KMS-11 (cell line): ENCODE results near the gene KLC4.

Experiments
- H2AFZ ChIP-seq: fragments of 200-600 bp; sonication (generic); 2 replicates; pipeline ENCODE4 v1.6.1; 2016; ENCODE audit warnings: antibody characterized with exemption, mixed run types, low read depth
- H3K27ac ChIP-seq: fragments of 200-600 bp; sonication (generic); 2 replicates; pipeline ENCODE4 v1.6.1; 2016; ENCODE audit warnings: mild to moderate bottlenecking, mixed run types
- H3K27me3 ChIP-seq: fragments of 200-600 bp; sonication (generic); 2 replicates; pipeline ENCODE4 v1.6.1; 2017; ENCODE audit warnings: mild to moderate bottlenecking, low read depth, mixed run types, moderate library complexity; ENCODE audit not compliant: insufficient read depth
- H3K36me3 ChIP-seq: fragments of 200-600 bp; sonication (generic); 2 replicates; pipeline ENCODE4 v1.6.1; 2017; ENCODE audit warnings: mild to moderate bottlenecking, mixed run types; ENCODE audit not compliant: insufficient read depth
- H3K4me1 ChIP-seq: fragments of 200-600 bp; sonication (generic); 2 replicates; pipeline ENCODE4 v1.6.1; 2016; ENCODE audit warnings: mild to moderate bottlenecking, low read depth, mixed run types; ENCODE audit not compliant: poor library complexity, severe bottlenecking
- H3K4me2 ChIP-seq: fragments of 200-600 bp; sonication (generic); 2 replicates; pipeline ENCODE4 v1.7.0; 2016; ENCODE audit warnings: mild to moderate bottlenecking, mixed run types
- H3K4me3 ChIP-seq: fragments of 200-600 bp; sonication (generic); IDR thresholded peaks from 2 replicates; pipeline ENCODE4 v1.6.1; 2017; ENCODE audit warnings: low read depth, low read length, mixed read lengths; ENCODE audit not compliant: insufficient read depth
- H3K79me2 ChIP-seq: fragments of 200-600 bp; sonication (generic); 2 replicates; pipeline ENCODE4 v1.6.1; 2016; ENCODE audit warnings: low read depth, mixed run types; ENCODE audit not compliant: insufficient read depth
- H3K9ac ChIP-seq: fragments of 200-600 bp; sonication (generic); 2 replicates; pipeline ENCODE4 v1.6.1; 2016; ENCODE audit warnings: mild to moderate bottlenecking, mixed run types
- H4K20me1 ChIP-seq: fragments of 200-600 bp; sonication (generic); 2 replicates; pipeline ENCODE4 v1.6.1; 2016; ENCODE audit warnings: mild to moderate bottlenecking, mixed run types; ENCODE audit not compliant: insufficient read depth
- TF ChIP-seq, protein P1 (sequence below): fragments of 200-600 bp; sonication (generic); conservative IDR thresholded peaks from 2 replicates; pipeline ENCODE4 v1.6.1; 2017; ENCODE audit warnings: low read depth, mild to moderate bottlenecking, antibody characterized with exemption, low read length, moderate library complexity, mixed read lengths

KLC4 gene

GRCh38 chr6:43059168-43060033, at the start of gene KLC4, which contains the start of gene MRPL2:
TSS of gene KLC4 (plus strand) at chr6:43059631. CDS start at chr6:43061336, 1,705 bp downstream.
TSS of gene MRPL2 (minus strand) at chr6:43059434. CDS start at chr6:43059381, 53 bp downstream.
- H3K27me3 ChIP-seq: no peaks in the 10 kb centered on the region
- peak within 1 kb of the TSS; percentile 99 for H3K4me2 ChIP-seq
- H3K4me1 ChIP-seq: peaks cover 16% of the 10 kb centered on the region
- peak within 1 kb of the TSS; percentile 7; the same call in 1 of the 2 replicates for H3K27ac ChIP-seq
- TF ChIP-seq, protein P1, sequence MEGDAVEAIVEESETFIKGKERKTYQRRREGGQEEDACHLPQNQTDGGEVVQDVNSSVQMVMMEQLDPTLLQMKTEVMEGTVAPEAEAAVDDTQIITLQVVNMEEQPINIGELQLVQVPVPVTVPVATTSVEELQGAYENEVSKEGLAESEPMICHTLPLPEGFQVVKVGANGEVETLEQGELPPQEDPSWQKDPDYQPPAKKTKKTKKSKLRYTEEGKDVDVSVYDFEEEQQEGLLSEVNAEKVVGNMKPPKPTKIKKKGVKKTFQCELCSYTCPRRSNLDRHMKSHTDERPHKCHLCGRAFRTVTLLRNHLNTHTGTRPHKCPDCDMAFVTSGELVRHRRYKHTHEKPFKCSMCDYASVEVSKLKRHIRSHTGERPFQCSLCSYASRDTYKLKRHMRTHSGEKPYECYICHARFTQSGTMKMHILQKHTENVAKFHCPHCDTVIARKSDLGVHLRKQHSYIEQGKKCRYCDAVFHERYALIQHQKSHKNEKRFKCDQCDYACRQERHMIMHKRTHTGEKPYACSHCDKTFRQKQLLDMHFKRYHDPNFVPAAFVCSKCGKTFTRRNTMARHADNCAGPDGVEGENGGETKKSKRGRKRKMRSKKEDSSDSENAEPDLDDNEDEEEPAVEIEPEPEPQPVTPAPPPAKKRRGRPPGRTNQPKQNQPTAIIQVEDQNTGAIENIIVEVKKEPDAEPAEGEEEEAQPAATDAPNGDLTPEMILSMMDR: no peak
- no peaks in the 10 kb centered on the region for H4K20me1 ChIP-seq
- H3K4me3 ChIP-seq: no peak within 1 kb of the TSS
- peaks cover 13% of the 10 kb centered on the region for H3K79me2 ChIP-seq
- peak within 1 kb of the TSS; percentile 84; the same call in 1 of the 2 replicates for H3K9ac ChIP-seq
- H3K36me3 ChIP-seq: no peaks in the 10 kb centered on the region
- peak within 1 kb of the TSS; percentile 93 for H2AFZ ChIP-seq

GRCh38 chr6:43011207-43011606, 48.2 kb upstream of the KLC4 start:
- TF ChIP-seq, protein P1: no peak
- H3K27me3 ChIP-seq: no peaks in the 10 kb centered on the region
- no peak overlapping the region for H3K27ac ChIP-seq
- H3K79me2 ChIP-seq: peaks cover 22% of the 10 kb centered on the region; the same call in 1 of the 2 replicates
- H3K9ac ChIP-seq: no peak overlapping the region
- peaks cover 14% of the 10 kb centered on the region for H3K4me1 ChIP-seq
- no peaks in the 10 kb centered on the region for H4K20me1 ChIP-seq
- no peak overlapping the region for H2AFZ ChIP-seq
- no peaks in the 10 kb centered on the region for H3K36me3 ChIP-seq
- H3K4me2 ChIP-seq: no peak overlapping the region
- no peak overlapping the region for H3K4me3 ChIP-seq

GRCh38 chr6:43012364-43012763, 47.1 kb upstream of the KLC4 start:
- Histone ChIP-seq H4K20me1 (no peaks in the 10 kb centered on the region), H3K4me3 (no peak overlapping the region), H2AFZ (no peak overlapping the region), H3K4me1 (peaks cover 21% of the 10 kb centered on the region), H3K27me3 (no peaks in the 10 kb centered on the region), H3K79me2 (peaks cover 25% of the 10 kb centered on the region; the same call in 1 of the 2 replicates), H3K36me3 (no peaks in the 10 kb centered on the region), H3K9ac (no peak overlapping the region), H3K4me2 (peak overlapping the region; percentile 90), H3K27ac (no peak overlapping the region)
- TF ChIP-seq, protein P1: no peak

DNA sequence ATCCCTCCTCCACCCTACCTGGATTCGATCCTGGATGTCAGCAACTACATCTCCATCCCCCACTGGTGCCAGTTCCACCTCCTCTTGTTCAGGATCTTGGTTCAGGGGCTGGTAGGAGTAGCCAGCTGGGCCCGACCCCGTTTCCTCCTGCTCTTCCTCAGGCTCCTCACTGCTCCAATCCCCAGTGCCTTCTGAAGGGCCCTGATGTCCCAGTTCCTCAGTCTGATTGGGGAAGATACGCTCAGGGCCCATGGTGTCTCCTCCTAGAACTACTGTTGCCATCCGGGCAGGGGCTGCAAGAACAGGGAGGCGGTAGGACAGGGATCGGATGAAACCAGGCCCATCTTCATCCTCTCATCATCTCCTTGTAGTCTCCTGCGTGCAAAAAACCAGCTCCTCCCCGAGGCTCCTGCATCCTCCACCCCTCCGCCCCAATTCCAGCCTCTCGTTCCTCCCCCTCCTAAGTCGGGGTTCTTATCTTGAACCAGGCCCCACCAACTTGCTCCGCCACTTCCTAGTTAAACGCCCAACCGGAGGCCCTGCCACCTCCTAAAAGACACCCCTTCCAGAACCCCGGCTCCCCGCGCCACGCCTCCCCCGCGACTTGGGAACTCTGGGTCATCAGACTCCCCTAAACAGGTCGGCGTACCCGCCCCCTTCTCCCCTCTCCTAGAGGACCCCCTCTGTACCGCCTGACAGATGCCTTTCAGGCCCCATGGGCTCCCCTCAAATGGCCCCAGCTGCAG, 46.2 kb upstream of the KLC4 start:
- Histone ChIP-seq H3K9ac (peak overlapping the region; percentile 34; the same call in 1 of the 2 replicates), H3K4me1 (peaks cover 21% of the 10 kb centered on the region), H3K27me3 (no peaks in the 10 kb centered on the region), H3K27ac (no peak overlapping the region), H3K36me3 (no peaks in the 10 kb centered on the region), H3K4me3 (no peak overlapping the region), H4K20me1 (no peaks in the 10 kb centered on the region), H2AFZ (peak overlapping the region; percentile 76), H3K79me2 (peaks cover 25% of the 10 kb centered on the region; the same call in 1 of the 2 replicates), H3K4me2 (peak overlapping the region; percentile 90)
- TF ChIP-seq, protein P1: no peak
